Muscle layer of colon (tissue), 2 donors: ENCODE measurements around the gene OSGEP.

Experiments
- H3K27ac ChIP-seq: one replicate; pipeline ENCODE4 v1.7.0; 2013; ENCODE audit warnings: low read depth, mild to moderate bottlenecking, low read length, moderate library complexity
- H3K27me3 ChIP-seq, 2 donors: one replicate each; pipeline ENCODE4 v1.7.0; 2013; ENCODE audit warnings: low read length in 2 of 2, mild to moderate bottlenecking in 2 of 2; ENCODE audit not compliant: insufficient read depth in 2 of 2, control insufficient read depth in 1 of 2
- H3K36me3 ChIP-seq: one replicate; pipeline ENCODE4 v1.7.0; 2013; ENCODE audit warnings: mild to moderate bottlenecking, low read length; ENCODE audit not compliant: insufficient read depth
- H3K4me1 ChIP-seq: one replicate; pipeline ENCODE4 v1.7.0; 2013; ENCODE audit warnings: mild to moderate bottlenecking, low read length; ENCODE audit not compliant: insufficient read depth
- H3K4me3 ChIP-seq, 2 donors: one replicate each; pipeline ENCODE4 v1.7.0; 2013; ENCODE audit warnings: low read length in 2 of 2, low read depth in 1 of 2, mild to moderate bottlenecking in 1 of 2, moderate library complexity in 1 of 2
- H3K9ac ChIP-seq: one replicate; pipeline ENCODE4 v1.7.0; 2013; ENCODE audit warnings: low read length
- H3K9me3 ChIP-seq: one replicate; pipeline ENCODE4 v1.7.0; 2013; ENCODE audit warnings: mild to moderate bottlenecking, low read length
- donor health status: abdominal sarcoma.
- donor health status: Adenocarcinoma of cecum.

The OSGEP gene

DNA sequence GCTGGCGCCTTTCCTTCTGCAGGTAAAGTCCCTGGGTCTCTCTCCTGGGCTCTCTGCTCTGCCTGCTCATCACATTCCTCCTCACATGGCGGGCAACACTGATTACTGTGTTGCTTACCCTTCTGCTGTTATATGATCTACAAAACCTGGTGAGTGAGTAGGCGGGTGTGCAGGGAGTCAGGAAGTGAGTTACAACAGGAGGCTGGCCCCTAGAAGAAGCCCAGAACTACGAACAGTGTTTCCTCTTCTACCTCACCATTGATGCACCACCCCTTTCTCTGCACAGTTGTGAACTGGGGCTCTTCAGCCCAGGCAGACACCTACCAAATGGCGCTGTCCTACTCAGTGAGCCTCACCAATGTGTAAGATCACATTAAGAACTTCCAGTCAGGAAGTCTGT, 13.7 kb downstream of the OSGEP start:
- Histone ChIP-seq H3K9me3 (no peaks in the 10 kb centered on the region), H3K27ac (no peak overlapping the region), H3K36me3 (peaks cover 10% of the 10 kb centered on the region), H3K9ac (no peak overlapping the region), H3K4me1 (no peaks in the 10 kb centered on the region), H3K27me3 (no peaks in the 10 kb centered on the region), H3K4me3 (no peak overlapping the region)

DNA sequence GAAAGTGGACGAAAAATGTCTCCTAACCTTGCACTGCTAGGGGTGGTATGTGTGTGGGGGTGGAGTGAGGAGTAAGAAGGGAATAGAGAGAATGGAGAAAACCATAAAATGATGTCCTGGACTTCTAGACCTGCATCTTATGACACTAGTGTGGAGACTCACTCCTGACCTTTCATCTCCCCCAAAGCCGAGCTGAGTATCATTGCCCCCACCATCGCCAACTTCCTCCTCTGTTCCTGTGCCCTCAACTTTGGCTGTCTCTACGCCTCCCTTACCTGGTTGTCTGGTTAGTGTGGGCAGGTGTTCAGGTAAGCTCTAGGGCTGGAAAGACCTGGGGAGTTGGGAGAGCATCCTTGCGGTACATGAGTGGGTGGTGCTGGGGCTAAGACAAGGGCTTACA, 14.1 kb downstream of the OSGEP start:
- peaks cover 0 to 1% of the 10 kb centered on the region in 2 donors for H3K27me3 ChIP-seq
- no peaks in the 10 kb centered on the region for H3K9me3 ChIP-seq
- H3K4me1 ChIP-seq, result no peaks in the 10 kb centered on the region
- H3K27ac ChIP-seq, result no peak overlapping the region
- no peak overlapping the region for H3K4me3 ChIP-seq
- no peak overlapping the region for H3K9ac ChIP-seq
- H3K36me3 ChIP-seq, result peaks cover 6% of the 10 kb centered on the region

DNA sequence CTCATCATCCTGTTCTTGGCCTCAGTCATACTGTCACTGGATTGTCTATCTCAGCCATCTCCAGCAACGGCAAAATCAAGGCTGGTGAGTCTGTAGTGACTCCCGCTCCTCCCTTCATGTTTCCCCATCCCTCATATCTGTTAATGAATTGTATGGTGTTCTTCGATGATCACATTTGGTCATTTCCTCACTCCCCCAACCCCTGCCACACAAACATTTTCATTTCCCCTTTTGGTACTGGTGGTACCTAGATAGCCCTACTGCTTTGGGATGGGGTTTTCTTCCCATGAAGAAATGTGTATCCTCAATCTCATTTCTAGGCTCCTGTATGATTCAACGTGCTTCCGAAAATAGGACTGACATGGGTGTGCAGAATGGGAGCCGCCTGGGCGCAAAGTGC, 15.9 kb downstream of the OSGEP start:
- H3K36me3 ChIP-seq, result no peaks in the 10 kb centered on the region

DNA sequence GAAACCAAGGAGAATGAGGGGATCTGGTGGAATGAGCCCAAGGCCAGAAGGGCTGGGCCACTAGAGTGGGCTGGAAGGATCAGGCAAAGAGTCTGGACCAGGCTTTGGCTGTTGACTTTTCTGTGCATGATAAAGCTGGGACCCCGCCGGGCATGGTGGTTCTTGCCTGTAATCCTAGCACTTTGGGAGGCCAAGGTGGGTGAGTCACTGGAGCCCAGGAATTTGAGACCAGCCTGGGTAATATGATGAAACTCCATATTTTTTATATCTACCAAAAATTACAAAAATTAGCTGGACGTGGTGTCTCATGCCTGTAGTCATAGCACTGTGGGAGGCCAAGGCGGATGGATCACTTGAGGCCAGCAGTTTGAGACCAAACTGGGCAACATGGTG, 18.3 kb downstream of the OSGEP start:
- H3K27ac ChIP-seq, result no peak overlapping the region
- H3K36me3 ChIP-seq, result no peaks in the 10 kb centered on the region
- peaks cover 0 to 7% of the 10 kb centered on the region in 2 donors for H3K27me3 ChIP-seq
- no peak overlapping the region for H3K9ac ChIP-seq
- H3K4me1 ChIP-seq, result no peaks in the 10 kb centered on the region
- no peak overlapping the region for H3K4me3 ChIP-seq
- H3K9me3 ChIP-seq, result no peaks in the 10 kb centered on the region

More for the DNA sequence above, 15.9 kb downstream of the OSGEP start:
- Histone ChIP-seq H3K4me1 (no peaks in the 10 kb centered on the region), H3K9ac (no peak overlapping the region), H3K4me3 (no peak overlapping the region), H3K9me3 (no peaks in the 10 kb centered on the region), H3K27me3 (peaks cover 0 to 7% of the 10 kb centered on the region in 2 donors), H3K27ac (no peak overlapping the region)

DNA sequence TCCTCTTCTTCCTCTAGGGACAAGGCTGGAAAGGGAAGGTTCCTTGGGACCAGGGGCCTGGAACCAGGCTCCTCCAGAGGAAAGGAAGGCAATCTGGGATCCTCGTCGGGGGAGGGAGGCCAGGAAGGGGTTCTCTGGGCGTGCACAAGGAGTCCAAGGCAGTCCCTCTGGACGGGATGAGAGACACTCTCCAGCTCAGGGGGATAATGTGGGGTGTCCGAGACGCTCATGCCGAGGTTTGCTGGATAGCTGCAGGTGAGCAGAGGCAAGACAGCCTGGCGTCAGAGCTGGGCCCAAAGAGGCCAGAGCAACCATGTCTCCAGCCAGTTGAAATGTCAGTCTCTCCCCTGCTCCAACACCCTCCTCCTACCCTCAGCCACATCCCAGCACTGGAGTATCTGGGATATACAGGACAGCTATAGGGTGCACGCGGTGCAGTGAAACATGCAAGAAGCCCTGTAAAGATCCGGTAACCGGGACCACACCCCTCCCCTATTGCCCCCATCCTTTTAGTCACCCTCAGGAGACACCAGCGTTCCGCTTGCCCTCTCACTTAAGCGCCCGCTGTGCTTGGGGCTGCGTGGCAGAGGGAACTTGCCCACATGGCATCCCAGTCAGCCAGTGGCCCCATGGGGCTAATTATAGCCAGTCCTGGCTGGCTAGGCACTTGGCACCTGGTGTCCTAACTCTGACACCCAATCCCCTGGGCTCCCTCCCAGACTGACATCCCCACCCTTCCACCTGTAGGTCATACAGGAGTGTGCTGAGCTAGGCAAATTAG, 18.8 kb downstream of the OSGEP start, which contains the start of gene KLHL33:
Gene KLHL33 (minus strand): TSS at position 585 of the 781 bp plus-strand sequence. CDS start 355 bp downstream, at position 230.
- peaks cover 0 to 7% of the 10 kb centered on the region in 2 donors for H3K27me3 ChIP-seq
- H3K9me3 ChIP-seq, result no peaks in the 10 kb centered on the region
- H3K4me3 ChIP-seq, result peak within 1 kb of the TSS in 1 of 2 donors; percentile 39
- H3K9ac ChIP-seq, result no peak within 1 kb of the TSS
- H3K36me3 ChIP-seq, result no peaks in the 10 kb centered on the region
- no peak within 1 kb of the TSS for H3K27ac ChIP-seq
- no peaks in the 10 kb centered on the region for H3K4me1 ChIP-seq

DNA sequence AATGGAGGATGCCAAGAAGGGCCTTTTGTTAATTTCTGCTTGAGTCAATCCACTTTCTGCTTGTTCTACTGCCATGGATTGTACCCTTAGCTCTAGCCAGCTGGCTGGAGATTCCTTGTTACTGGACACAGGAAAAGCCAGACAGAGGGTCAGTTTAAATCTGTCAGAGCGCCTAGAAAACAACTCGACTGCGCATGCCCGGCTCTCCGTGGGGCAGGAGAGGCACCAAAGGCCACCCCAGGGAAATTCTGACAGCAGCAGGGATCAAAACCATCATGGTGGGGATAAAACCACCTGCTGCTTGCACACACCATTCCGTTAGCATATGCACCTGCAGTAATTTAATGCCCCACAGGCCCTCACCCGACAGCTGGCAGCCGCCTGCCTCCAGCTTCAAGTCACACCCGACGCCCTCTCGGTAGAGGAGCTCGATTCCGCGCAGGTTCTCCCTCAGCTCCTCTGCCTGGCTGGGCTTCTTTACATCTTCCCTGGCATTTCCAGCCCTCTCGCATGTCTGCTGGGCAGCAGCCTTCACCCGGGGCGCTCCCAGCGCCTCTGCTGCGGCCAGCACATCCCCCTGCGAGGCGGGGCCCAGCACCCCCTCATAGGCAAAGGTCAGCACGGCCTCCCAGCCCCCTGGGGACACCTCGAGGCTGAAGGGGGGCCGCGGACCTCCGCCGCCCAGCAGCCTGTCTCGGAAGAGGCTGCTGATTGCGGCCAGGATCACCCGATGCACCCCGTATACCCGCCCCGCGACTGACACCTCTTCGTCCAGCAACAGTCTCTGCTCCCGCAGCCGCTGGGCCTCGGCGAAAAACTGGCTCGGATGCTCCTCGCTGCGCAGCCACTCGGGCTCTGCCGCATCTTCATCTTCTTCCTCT, 19.7 kb downstream of the OSGEP start:
- Histone ChIP-seq H3K27me3 (peaks cover 0 to 7% of the 10 kb centered on the region in 2 donors), H3K27ac (no peak overlapping the region), H3K9ac (no peak overlapping the region), H3K36me3 (no peaks in the 10 kb centered on the region), H3K4me1 (no peaks in the 10 kb centered on the region), H3K9me3 (no peaks in the 10 kb centered on the region), H3K4me3 (peak overlapping the region in 1 of 2 donors; percentile 39)

DNA sequence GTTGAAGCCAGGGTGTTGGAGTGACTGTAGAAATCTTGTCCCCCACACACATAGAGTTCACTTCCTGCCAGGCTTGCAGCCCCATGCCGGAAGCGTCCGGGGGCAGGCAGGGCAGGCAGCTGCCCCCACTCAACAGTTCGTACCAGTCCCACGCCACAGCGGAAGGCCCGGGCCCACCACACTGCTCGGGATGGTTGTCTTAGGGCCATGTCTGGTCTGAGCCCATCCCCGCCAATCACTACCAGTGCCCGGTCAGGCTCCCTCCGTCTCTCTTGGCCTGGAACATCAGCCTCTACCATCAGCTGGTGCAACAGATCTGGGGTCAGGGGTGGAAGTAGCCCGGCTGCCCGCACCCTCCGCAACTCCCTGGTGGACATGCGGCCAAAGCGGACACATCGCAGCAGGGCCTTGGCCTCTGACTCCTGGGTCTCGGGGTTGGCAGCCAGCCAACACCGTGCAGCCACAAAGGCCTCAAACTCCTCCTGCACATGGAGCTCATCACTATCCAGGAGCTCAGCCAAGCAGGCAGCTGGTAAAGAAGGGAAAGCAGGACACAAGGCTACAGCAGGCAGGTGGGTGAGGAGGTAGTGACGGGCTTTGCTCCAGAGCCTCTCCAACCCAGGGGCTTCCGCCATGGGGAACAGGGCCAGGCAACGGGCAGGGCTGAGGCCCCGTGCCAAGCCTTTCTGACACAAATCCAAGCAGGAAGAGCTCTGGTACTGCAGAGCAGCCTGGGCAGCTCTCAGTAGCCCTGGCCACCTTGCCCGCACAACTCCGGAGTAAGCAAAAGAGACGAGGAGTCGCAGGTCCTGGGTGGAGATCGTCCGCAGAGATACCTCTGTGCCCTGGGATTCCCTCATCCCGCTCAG, 24.6 kb downstream of the OSGEP start:
- Histone ChIP-seq H3K27me3 (peaks cover 0 to 2% of the 10 kb centered on the region in 2 donors), H3K9me3 (no peaks in the 10 kb centered on the region), H3K4me1 (no peaks in the 10 kb centered on the region), H3K4me3 (no peak overlapping the region), H3K36me3 (no peaks in the 10 kb centered on the region), H3K27ac (no peak overlapping the region), H3K9ac (no peak overlapping the region)

DNA sequence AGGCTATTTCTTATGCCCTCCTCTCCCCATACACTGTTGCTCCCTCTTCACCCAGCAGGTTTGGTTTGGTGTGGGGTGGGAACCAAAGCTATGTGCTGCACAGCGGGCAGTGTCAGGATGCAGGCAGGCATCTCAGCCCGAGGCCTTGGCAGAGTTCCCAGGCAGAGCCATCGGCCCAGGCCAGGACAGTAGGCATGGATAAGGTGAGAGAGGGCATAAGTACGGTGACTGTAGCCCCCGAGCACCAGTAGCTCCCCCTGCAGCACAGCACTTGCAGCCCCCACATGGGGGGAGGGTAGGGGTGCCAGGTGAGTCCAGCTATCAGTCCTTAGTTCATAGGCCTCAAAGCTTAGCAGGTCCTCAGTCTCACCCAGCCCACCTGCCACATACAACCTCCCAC, 25.8 kb downstream of the OSGEP start:
- no peaks in the 10 kb centered on the region for H3K9me3 ChIP-seq
- H3K9ac ChIP-seq, result no peak overlapping the region
- no peak overlapping the region for H3K4me3 ChIP-seq
- no peak overlapping the region for H3K27ac ChIP-seq
- H3K36me3 ChIP-seq, result no peaks in the 10 kb centered on the region
- H3K27me3 ChIP-seq, result no peaks in the 10 kb centered on the region
- no peaks in the 10 kb centered on the region for H3K4me1 ChIP-seq

- no peak overlapping the region for H3K9ac ChIP-seq
- no peaks in the 10 kb centered on the region for H3K36me3 ChIP-seq
- no peak overlapping the region for H3K4me3 ChIP-seq
- H3K27me3 ChIP-seq, result no peaks in the 10 kb centered on the region
- H3K9me3 ChIP-seq, result no peaks in the 10 kb centered on the region
- no peak overlapping the region for H3K27ac ChIP-seq
- H3K4me1 ChIP-seq, result no peaks in the 10 kb centered on the region
Measured at GRCh38 chr14:20428010-20428365, 26.6 kb downstream of the OSGEP start.

DNA sequence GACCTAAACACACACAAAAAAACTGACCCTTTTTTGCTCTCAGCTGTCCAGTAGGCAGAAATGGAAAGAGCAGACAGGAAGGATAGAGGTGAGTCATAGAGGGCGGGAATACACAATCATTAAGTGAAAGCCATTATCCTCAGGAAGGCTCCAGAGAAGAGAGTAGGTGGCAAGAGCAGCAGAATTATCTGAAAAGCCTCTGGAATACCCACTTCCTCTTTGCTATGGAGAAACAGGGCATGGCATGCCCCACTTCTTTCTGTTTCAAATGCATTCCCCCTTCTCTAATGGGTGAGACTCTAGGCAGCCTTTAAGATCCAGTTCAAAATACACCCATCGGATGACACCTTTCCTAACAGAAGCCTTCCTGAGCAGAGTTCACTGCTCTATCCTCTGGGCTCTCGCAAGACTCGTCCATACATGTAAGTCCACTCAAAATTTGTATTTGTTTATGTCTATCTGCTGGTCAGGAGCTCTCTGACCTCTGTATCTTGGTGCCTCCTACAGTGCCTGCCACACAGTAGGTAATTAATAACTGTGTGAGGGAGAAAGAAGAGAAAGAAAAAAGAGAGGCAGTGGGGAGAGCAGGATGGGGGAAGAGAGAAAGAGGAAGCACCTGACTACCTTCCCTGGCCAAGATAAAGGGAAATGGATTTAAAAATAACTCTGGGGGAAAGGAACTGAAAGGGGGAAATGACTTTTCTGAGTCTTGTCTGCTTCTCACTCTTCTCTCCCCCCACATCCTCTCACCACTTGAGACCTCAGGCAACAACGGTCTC, 27.2 kb downstream of the OSGEP start:
- no peak overlapping the region for H3K9ac ChIP-seq
- H3K4me3 ChIP-seq, result no peak overlapping the region
- H3K27me3 ChIP-seq, result no peaks in the 10 kb centered on the region

More for the DNA sequence above, 27.2 kb downstream of the OSGEP start:
- Histone ChIP-seq H3K27ac (no peak overlapping the region), H3K36me3 (no peaks in the 10 kb centered on the region), H3K4me1 (no peaks in the 10 kb centered on the region), H3K9me3 (no peaks in the 10 kb centered on the region)
